B cell (primary cell): ENCODE results near the gene GNRHR. TPM values are rescaled to one million over a fixed set of nuclear protein-coding genes. Genes with fewer than 3 reads are reported as not detected.
"Not testable (repeated sequence)": the region's sequence is repeated elsewhere in the genome, so short reads cannot be mapped to it uniquely, and the experiment has no call there.

Experiments
- ATAC-seq: fragments of 200-7000 bp; cut with Tn5 transposase; one replicate; pipeline ENCODE4 v1.10.0; 2021; ENCODE audit warnings: low read depth, mild to moderate bottlenecking, moderate number of reproducible peaks, moderate library complexity
- CTCF ChIA-PET: fragments of 350-600 bp; sonication (Branson Sonifier 250); formaldehyde crosslinking; loops from one replicate; lab custom pipeline; 2021; ENCODE audit warnings: antibody characterized with exemption, inconsistent platforms; lab: Charles Lee
- POLR2A ChIA-PET: fragments of 350-600 bp; sonication (Branson Sonifier 250); formaldehyde crosslinking; loops from one replicate; lab custom pipeline; 2021; ENCODE audit warnings: antibody characterized with exemption; lab: Charles Lee
- DNase-seq: peaks from one replicate; pipeline ENCODE4 v3.0.0; 2013
- H2AFZ ChIP-seq: 2 replicates; pipeline ENCODE4 v1.6.1; 2012; ENCODE audit warnings: mild to moderate bottlenecking, low read depth, low read length; ENCODE audit not compliant: insufficient read depth, poor library complexity, severe bottlenecking
- H3K27ac ChIP-seq, 2 donors: 1 replicate in 1 of 2; 2 replicates in 1 of 2; pipeline ENCODE4 v1.5.1; 2012 to 2013; ENCODE audit warnings: low read length in 2 of 2, mild to moderate bottlenecking in 2 of 2, moderate library complexity in 1 of 2
- H3K27me3 ChIP-seq, 4 experiments: fragments of 200-600 bp in 1 of 4; sonication (generic) in 1 of 4; replicated peaks in 1 of 4; 1 replicate in 2 of 4; 2 replicates in 2 of 4; pipeline versions ENCODE4 v1.6.1 to v1.7.0; 2013 to 2016; ENCODE audit warnings: low read length in 3 of 4, mild to moderate bottlenecking in 2 of 4, mixed read lengths in 1 of 4, moderate library complexity in 1 of 4; ENCODE audit not compliant: insufficient read depth in 4 of 4, control insufficient read depth in 3 of 4; ENCODE audit errors: control extremely low read depth in 1 of 4
- H3K36me3 ChIP-seq, 2 experiments: replicated peaks in 1 of 2; 1 replicate in 1 of 2; 2 replicates in 1 of 2; pipeline versions ENCODE4 v1.6.1 to v1.7.1; 2013; ENCODE audit warnings: low read length in 1 of 2; ENCODE audit not compliant: insufficient read depth in 2 of 2, control insufficient read depth in 1 of 2; ENCODE audit errors: control extremely low read depth in 1 of 2, extremely low read depth in 1 of 2
- H3K4me1 ChIP-seq, 2 donors: fragments of 200-600 bp in 1 of 2; sonication (generic) in 1 of 2; 1 replicate in 1 of 2; 2 replicates in 1 of 2; pipeline versions ENCODE4 v1.5.1 to v1.6.1; 2013 to 2017; ENCODE audit warnings: low read length in 2 of 2; ENCODE audit not compliant: control insufficient read depth in 2 of 2, insufficient read depth in 2 of 2
- H3K4me2 ChIP-seq: replicated peaks from 2 replicates; pipeline ENCODE3; 2012; ENCODE audit warnings: mild to moderate bottlenecking, low read depth, low read length; ENCODE audit not compliant: poor library complexity, severe bottlenecking
- H3K4me3 ChIP-seq, 5 experiments: fragments of 200-600 bp in 1 of 5; sonication (generic) in 1 of 5; 1 replicate in 3 of 5; 2 replicates in 2 of 5; pipeline versions ENCODE4 v1.5.1 to v1.7.0; 2011 to 2016; ENCODE audit warnings: low read length in 4 of 5, mild to moderate bottlenecking in 4 of 5, low read depth in 2 of 5, control low read depth in 1 of 5, moderate library complexity in 1 of 5; ENCODE audit not compliant: insufficient read depth in 1 of 5; ENCODE audit errors: control extremely low read depth in 1 of 5, extremely low read depth in 1 of 5
- H3K79me2 ChIP-seq: fragments of 200-600 bp; sonication (generic); one replicate; pipeline ENCODE4 v1.6.0; 2016; ENCODE audit warnings: low read length; ENCODE audit not compliant: control insufficient read depth, insufficient read depth
- H3K9ac ChIP-seq: fragments of 200-600 bp; sonication (generic); 2 replicates; pipeline ENCODE4 v1.6.1; 2017; ENCODE audit warnings: mild to moderate bottlenecking, low read length, moderate library complexity
- H3K9me3 ChIP-seq, 3 donors: one replicate each; pipeline versions ENCODE4 v1.6.1 to v1.7.1; 2013; ENCODE audit warnings: low read length in 2 of 3; ENCODE audit not compliant: control insufficient read depth in 2 of 3, insufficient read depth in 1 of 3; ENCODE audit errors: control extremely low read depth in 1 of 3
- H4K20me1 ChIP-seq: 2 replicates; pipeline ENCODE4 v1.6.0; 2012; ENCODE audit warnings: mild to moderate bottlenecking, low read length; ENCODE audit not compliant: insufficient read depth, control insufficient read depth, poor library complexity, severe bottlenecking
- H3K27ac Mint-ChIP-seq: one replicate; pipeline ENCODE4 v1.8.0; 2021; ENCODE audit warnings: mixed read lengths
- H3K27me3 Mint-ChIP-seq: one replicate; pipeline ENCODE4 v1.8.0; 2021; ENCODE audit warnings: mixed read lengths
- H3K4me1 Mint-ChIP-seq: one replicate; pipeline ENCODE4 v1.8.0; 2021; ENCODE audit warnings: mixed read lengths
- H3K4me3 Mint-ChIP-seq: one replicate; pipeline ENCODE4 v1.8.0; 2021; ENCODE audit warnings: mixed read lengths
- H3K9me3 Mint-ChIP-seq: one replicate; pipeline ENCODE4 v1.8.0; 2022; ENCODE audit warnings: mixed read lengths; ENCODE audit not compliant: insufficient read depth
- CTCF ChIP-seq: fragments of 200-600 bp; IDR thresholded peaks from one replicate; pipeline ENCODE4 v1.8.0; 2022; ENCODE audit warnings: antibody characterized with exemption, mild to moderate bottlenecking
- EZH2 ChIP-seq: IDR thresholded peaks from 2 replicates; pipeline ENCODE4 v1.6.1; 2012; ENCODE audit warnings: borderline replicate concordance, low read depth, mild to moderate bottlenecking, moderate library complexity, low read length; ENCODE audit not compliant: insufficient read depth, poor library complexity, severe bottlenecking
- WGBS: methylation state at CpG from one replicate; pipeline ENCODE4 v1.1.5; 2013; ENCODE audit warnings: missing lambda C conversion rate; ENCODE audit not compliant: insufficient coverage; 5-methylcytosine and 5-hydroxymethylcytosine counted together
- intact Hi-C: fragments of 100-400 bp; cut with micrococcal nuclease; formaldehyde crosslinking; loops from one replicate; pipeline ENCODE4 v1.10.0; 2022
- polyA plus RNA-seq: library from polyadenylated mRNA; depleted of rRNA; stranded (reverse); fragments of >200 nt; gene quantifications from 2 replicates; pipeline ENCODE4 v1.2.3, GENCODE V29; 2012
- total RNA-seq, 2 donors: library from RNA; stranded (reverse); fragments of 120-200 nt in 1 of 2; gene quantifications; 1 replicate in 1 of 2; 2 replicates in 1 of 2; pipeline versions ENCODE4 v1.2.3 to v1.2.4, GENCODE V29; 2013 to 2022

GNRHR gene
- total and polyA plus RNA-seq, 2 donors (not counting 1 experiment from before 2014, with no cell fraction given): not detected

GRCh38 chr4:67735325-67735724 is 18.9 kb downstream of the GNRHR start:
- Histone ChIP-seq H4K20me1 (no peaks in the 10 kb centered on the region), H2AFZ (no peak overlapping the region), H3K79me2 (no peaks in the 10 kb centered on the region), H3K36me3 (no peaks in the 10 kb centered on the region), H3K9me3 (no peaks in the 10 kb centered on the region), H3K4me3 (no peak overlapping the region), H3K4me1 (no peaks in the 10 kb centered on the region), H3K27ac (no peak overlapping the region), H3K9ac (no peak overlapping the region), H3K4me2 (no peak overlapping the region), H3K27me3 (no peaks in the 10 kb centered on the region)
- Mint-ChIP-seq H3K4me1 (no peaks in the 10 kb centered on the region), H3K27ac (no peak overlapping the region), H3K4me3 (no peak overlapping the region), H3K9me3 (no peaks in the 10 kb centered on the region), H3K27me3 (no peaks in the 10 kb centered on the region)
- CTCF ChIA-PET: interaction anchor here (5.1 kb wide), 1 partner anchor 11 kb away, joined by 27 read pairs; no protein-coding TSS in a partner anchor
- intact Hi-C loops: no loop called here
- ATAC-seq (no peak), DNase-seq (no peak)
- POLR2A ChIA-PET: no interaction called here
- TF ChIP-seq EZH2 (no peak), CTCF (no peak)

- H3K9me3 ChIP-seq, intact Hi-C loops, H3K4me3 ChIP-seq, H3K4me2 ChIP-seq, DNase-seq, H4K20me1 ChIP-seq, H3K4me1 ChIP-seq, H2AFZ ChIP-seq, ATAC-seq, H3K9me3 Mint-ChIP-seq, H3K4me1 Mint-ChIP-seq, H3K27ac ChIP-seq, POLR2A ChIA-PET, CTCF ChIA-PET, H3K4me3 Mint-ChIP-seq, H3K36me3 ChIP-seq, H3K79me2 ChIP-seq, H3K27ac Mint-ChIP-seq, H3K9ac ChIP-seq, H3K27me3 ChIP-seq, H3K27me3 Mint-ChIP-seq: not testable (repeated sequence)
- WGBS: no CpG with 5 or more reads among the region's 3 CpGs
These were observed 23.7 kb downstream of the GNRHR start for GRCh38 chr4:67730511-67730910.
